Sigmoid colon (tissue), 4 donors: Measurements from ENCODE around the gene TRUB2.

Experiments used
- EP300 ChIP-seq, 4 donors: sonication (generic); formaldehyde crosslinking; IDR thresholded peaks; one replicate each; pipeline ENCODE4 v1.6.1; 2017; ENCODE audit warnings: antibody characterized with exemption in 4 of 4
- POLR2A ChIP-seq, 2 donors: fragments of 450-650 bp; IDR thresholded peaks; one replicate each; pipeline ENCODE4 v1.6.1; 2016; ENCODE audit warnings: antibody characterized with exemption in 2 of 2, mild to moderate bottlenecking in 2 of 2, moderate library complexity in 2 of 2
- TF ChIP-seq, protein P1 (sequence below), 4 experiments: fragments of 450-650 bp in 3 of 4; fragments of 200-600 bp in 1 of 4; IDR thresholded peaks; one replicate each; pipeline ENCODE4 v1.5.1; 2016 to 2019; ENCODE audit warnings: antibody characterized with exemption in 4 of 4, mild to moderate bottlenecking in 3 of 4, moderate library complexity in 2 of 4

DNA sequence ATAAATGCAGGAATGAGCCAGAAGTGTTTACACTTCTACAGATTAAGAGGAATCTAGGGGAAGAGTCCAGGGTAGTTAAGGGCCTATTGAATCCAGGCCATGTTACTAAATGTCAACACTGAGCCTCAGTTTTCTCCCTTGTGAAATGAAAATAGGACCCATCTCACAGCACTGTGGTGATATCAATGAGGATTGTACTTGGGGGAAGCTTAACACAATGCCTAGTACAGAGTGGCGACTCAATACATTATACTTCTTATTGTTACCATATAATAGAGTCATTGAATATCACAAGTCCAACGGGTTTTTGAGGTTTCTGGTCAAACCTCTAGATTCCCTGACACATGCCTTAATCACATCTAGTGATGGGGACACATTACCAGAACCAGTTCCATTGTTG lies 4.6 kb downstream of the TRUB2 start:
- TF ChIP-seq POLR2A (IDR thresholded peaks at IDR 0.05) (no peak), EP300 (IDR thresholded peaks at IDR 0.05) (no peak)
- TF ChIP-seq, protein P1, sequence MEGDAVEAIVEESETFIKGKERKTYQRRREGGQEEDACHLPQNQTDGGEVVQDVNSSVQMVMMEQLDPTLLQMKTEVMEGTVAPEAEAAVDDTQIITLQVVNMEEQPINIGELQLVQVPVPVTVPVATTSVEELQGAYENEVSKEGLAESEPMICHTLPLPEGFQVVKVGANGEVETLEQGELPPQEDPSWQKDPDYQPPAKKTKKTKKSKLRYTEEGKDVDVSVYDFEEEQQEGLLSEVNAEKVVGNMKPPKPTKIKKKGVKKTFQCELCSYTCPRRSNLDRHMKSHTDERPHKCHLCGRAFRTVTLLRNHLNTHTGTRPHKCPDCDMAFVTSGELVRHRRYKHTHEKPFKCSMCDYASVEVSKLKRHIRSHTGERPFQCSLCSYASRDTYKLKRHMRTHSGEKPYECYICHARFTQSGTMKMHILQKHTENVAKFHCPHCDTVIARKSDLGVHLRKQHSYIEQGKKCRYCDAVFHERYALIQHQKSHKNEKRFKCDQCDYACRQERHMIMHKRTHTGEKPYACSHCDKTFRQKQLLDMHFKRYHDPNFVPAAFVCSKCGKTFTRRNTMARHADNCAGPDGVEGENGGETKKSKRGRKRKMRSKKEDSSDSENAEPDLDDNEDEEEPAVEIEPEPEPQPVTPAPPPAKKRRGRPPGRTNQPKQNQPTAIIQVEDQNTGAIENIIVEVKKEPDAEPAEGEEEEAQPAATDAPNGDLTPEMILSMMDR (IDR thresholded peaks at IDR 0.05): no peak
